Hepatocyte (in vitro differentiated cells): Measurements from ENCODE around the gene TMEM270. TPM values are rescaled to one million over a fixed set of nuclear protein-coding genes. Genes with fewer than 3 reads are reported as not detected.

Experiments
- DNase-seq: peaks from one replicate; pipeline ENCODE4 v3.0.0-alpha.2; 2016; ENCODE audit warnings: low spot score
- H2AFZ ChIP-seq: fragments of 200-600 bp; sonication (generic); 2 replicates; pipeline ENCODE4 v1.6.0; 2016; ENCODE audit warnings: antibody characterized with exemption, mild to moderate bottlenecking
- H3K27ac ChIP-seq: fragments of 200-600 bp; sonication (generic); 2 replicates; pipeline ENCODE4 v1.5.1; 2016; ENCODE audit warnings: mild to moderate bottlenecking
- H3K27me3 ChIP-seq: fragments of 200-600 bp; sonication (generic); 2 replicates; pipeline ENCODE4 v1.6.1; 2016
- H3K36me3 ChIP-seq: fragments of 200-600 bp; sonication (generic); replicated peaks from 2 replicates; pipeline ENCODE4 v1.5.1; 2016; ENCODE audit warnings: low read depth; ENCODE audit not compliant: insufficient read depth
- H3K4me1 ChIP-seq: fragments of 200-600 bp; sonication (generic); 2 replicates; pipeline ENCODE4 v1.5.1; 2016; ENCODE audit warnings: mild to moderate bottlenecking, moderate library complexity; ENCODE audit not compliant: insufficient read depth
- H3K4me2 ChIP-seq: fragments of 200-600 bp; sonication (generic); 2 replicates; pipeline ENCODE4 v1.6.0; 2016
- H3K4me3 ChIP-seq: fragments of 200-600 bp; sonication (generic); 2 replicates; pipeline ENCODE4 v1.5.1; 2016; ENCODE audit warnings: mild to moderate bottlenecking
- H3K79me2 ChIP-seq: fragments of 200-600 bp; sonication (generic); 2 replicates; pipeline ENCODE4 v1.6.0; 2017; ENCODE audit warnings: mild to moderate bottlenecking
- H3K9me2 ChIP-seq: fragments of 200-600 bp; sonication (generic); replicated peaks from 2 replicates; pipeline ENCODE4 v1.6.0; 2017; ENCODE audit warnings: mild to moderate bottlenecking; ENCODE audit not compliant: insufficient read depth
- H3K9me3 ChIP-seq: fragments of 200-600 bp; sonication (generic); 2 replicates; pipeline ENCODE4 v1.5.1; 2016; ENCODE audit warnings: low read depth, mild to moderate bottlenecking
- H4K20me1 ChIP-seq: fragments of 200-600 bp; sonication (generic); 2 replicates; pipeline ENCODE4 v1.6.0; 2016; ENCODE audit warnings: mild to moderate bottlenecking; ENCODE audit not compliant: insufficient read depth, poor library complexity, severe bottlenecking
- EZH2 ChIP-seq: fragments of 200-600 bp; sonication (generic); IDR thresholded peaks from 2 replicates; pipeline ENCODE4 v1.6.1; 2016; ENCODE audit warnings: antibody characterized with exemption, mild to moderate bottlenecking, borderline replicate concordance
- EZH2phosphoT487 ChIP-seq: fragments of 200-600 bp; sonication (generic); IDR thresholded peaks from one replicate; pipeline ENCODE4 v1.6.1; 2018; ENCODE audit warnings: antibody characterized with exemption, mild to moderate bottlenecking, low read depth, moderate library complexity; ENCODE audit not compliant: unreplicated experiment, severe bottlenecking
- WGBS: methylation state at CpG from one replicate; pipeline ENCODE4 v1.1.6; 2016; ENCODE audit warnings: low lambda C conversion rate; ENCODE audit errors: missing lambda C conversion rate; 5-methylcytosine and 5-hydroxymethylcytosine counted together
- polyA plus RNA-seq: library from polyadenylated mRNA; unstranded; fragments of >200 nt; fragmentation: Nextera tagmentation; extraction: Ambion mirVana; gene quantifications from 2 replicates; pipeline ENCODE4 v1.2.1, GENCODE V29; 2016
- total RNA-seq: library from RNA; depleted of rRNA; stranded (reverse); fragments of >200 nt; gene quantifications from 2 replicates; pipeline ENCODE4 v1.2.3, GENCODE V29; 2014
- TF ChIP-seq, protein P1 (sequence below): fragments of 200-600 bp; sonication (generic); IDR thresholded peaks from 2 replicates; pipeline ENCODE4 v1.5.1; 2016; ENCODE audit warnings: antibody characterized with exemption, mild to moderate bottlenecking; ENCODE audit not compliant: poor library complexity

Gene TMEM270
- total and polyA plus RNA-seq, 2 experiments from 2014 or later: 0.47 to 1.1 TPM

DNA sequence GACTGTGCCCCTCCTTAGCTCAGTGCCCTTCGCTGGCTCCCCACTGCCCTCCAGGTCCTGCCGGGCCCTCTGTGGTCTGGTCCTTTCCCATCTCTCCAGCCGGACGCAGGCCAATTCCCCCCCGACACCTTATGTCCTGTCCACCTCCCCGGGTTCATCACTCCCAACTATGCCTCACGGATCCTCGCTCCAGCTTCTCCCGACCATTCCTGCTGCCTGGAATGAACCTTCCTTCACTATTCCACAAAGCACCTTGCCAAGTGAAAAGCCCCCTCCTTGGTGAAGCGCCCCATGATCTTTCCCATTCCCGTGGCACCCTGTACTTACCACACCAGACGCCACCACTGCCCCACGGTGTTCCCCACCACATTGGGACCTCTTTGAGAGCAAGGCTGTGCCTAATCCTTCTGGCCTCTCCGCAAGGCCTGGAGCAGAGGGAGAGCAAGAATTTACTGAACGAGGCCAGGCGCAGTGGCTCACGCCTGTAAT lies 47.2 kb downstream of the TMEM270 start:
- TF ChIP-seq EZH2: no peak
- no peak for TF ChIP-seq EZH2phosphoT487
- TF ChIP-seq, protein P1, sequence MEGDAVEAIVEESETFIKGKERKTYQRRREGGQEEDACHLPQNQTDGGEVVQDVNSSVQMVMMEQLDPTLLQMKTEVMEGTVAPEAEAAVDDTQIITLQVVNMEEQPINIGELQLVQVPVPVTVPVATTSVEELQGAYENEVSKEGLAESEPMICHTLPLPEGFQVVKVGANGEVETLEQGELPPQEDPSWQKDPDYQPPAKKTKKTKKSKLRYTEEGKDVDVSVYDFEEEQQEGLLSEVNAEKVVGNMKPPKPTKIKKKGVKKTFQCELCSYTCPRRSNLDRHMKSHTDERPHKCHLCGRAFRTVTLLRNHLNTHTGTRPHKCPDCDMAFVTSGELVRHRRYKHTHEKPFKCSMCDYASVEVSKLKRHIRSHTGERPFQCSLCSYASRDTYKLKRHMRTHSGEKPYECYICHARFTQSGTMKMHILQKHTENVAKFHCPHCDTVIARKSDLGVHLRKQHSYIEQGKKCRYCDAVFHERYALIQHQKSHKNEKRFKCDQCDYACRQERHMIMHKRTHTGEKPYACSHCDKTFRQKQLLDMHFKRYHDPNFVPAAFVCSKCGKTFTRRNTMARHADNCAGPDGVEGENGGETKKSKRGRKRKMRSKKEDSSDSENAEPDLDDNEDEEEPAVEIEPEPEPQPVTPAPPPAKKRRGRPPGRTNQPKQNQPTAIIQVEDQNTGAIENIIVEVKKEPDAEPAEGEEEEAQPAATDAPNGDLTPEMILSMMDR: no peak
- no peak overlapping the region for H3K27ac ChIP-seq
- no peak for DNase-seq
- WGBS: 95% methylated on average over 17 of the region's 17 CpGs
- H4K20me1 ChIP-seq: no peaks in the 10 kb centered on the region
- no peaks in the 10 kb centered on the region for H3K36me3 ChIP-seq
- H3K4me3 ChIP-seq: no peak overlapping the region
- H3K9me3 ChIP-seq: no peaks in the 10 kb centered on the region
- no peak overlapping the region for H3K4me2 ChIP-seq
- no peaks in the 10 kb centered on the region for H3K79me2 ChIP-seq
- no peak overlapping the region for H2AFZ ChIP-seq
- H3K4me1 ChIP-seq: no peaks in the 10 kb centered on the region
- H3K9me2 ChIP-seq: no peaks in the 10 kb centered on the region
- no peaks in the 10 kb centered on the region for H3K27me3 ChIP-seq

DNA sequence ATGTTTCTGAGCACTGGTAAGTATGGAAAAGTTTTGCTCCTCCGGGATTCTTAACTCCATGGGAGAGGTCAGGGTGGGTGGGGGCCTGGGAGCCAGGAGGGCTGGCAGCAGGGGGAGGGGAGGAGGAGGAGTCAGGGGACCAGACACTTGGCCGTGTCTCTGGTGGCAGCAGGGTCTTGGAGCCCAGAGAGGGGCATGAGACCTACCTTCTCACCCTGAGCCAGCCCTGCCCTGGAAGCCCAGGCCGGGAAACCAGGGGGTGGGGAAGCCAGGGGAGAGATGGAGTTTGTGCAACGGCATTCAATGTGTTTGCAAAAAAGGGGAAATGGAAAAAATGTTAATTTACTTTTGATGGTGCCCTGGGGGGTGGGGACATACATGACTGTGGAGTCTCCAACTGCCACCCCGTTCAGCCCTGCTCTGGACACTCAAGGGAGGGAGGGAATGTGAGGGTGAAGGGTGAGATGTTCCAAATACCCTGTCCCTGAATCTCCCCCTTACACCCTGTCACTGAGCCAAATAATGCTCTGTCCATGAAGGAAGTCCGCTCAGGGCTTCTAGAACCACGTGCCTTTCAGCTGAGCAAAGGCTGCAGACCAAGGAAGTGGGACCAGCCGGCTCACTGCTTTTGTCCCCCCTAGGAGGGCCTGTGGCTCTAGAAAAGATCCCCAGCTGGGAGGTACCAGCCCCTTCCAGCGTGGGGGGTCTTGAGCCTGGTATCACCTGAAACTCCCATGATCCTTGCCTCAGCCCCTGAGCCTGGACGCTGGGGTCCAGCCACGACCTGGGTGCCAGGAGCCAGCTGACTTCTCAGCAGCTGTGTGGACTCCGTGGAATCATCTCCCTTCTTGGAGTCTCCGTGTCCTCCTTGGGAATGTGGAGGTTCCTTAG lies 48.3 kb downstream of the TMEM270 start:
- H3K4me1 ChIP-seq: no peaks in the 10 kb centered on the region
- H3K27ac ChIP-seq: no peak overlapping the region
- H2AFZ ChIP-seq: no peak overlapping the region
- TF ChIP-seq EZH2 (no peak), EZH2phosphoT487 (no peak)
- TF ChIP-seq, protein P1: no peak
- no peaks in the 10 kb centered on the region for H4K20me1 ChIP-seq
- H3K9me3 ChIP-seq: no peaks in the 10 kb centered on the region
- no peak overlapping the region for H3K4me2 ChIP-seq
- no peaks in the 10 kb centered on the region for H3K79me2 ChIP-seq
- no peak for DNase-seq
- no peaks in the 10 kb centered on the region for H3K9me2 ChIP-seq
- H3K27me3 ChIP-seq: no peaks in the 10 kb centered on the region
- no peak overlapping the region for H3K4me3 ChIP-seq
- WGBS: 68% methylated on average over 12 of the region's 13 CpGs
- no peaks in the 10 kb centered on the region for H3K36me3 ChIP-seq

DNA sequence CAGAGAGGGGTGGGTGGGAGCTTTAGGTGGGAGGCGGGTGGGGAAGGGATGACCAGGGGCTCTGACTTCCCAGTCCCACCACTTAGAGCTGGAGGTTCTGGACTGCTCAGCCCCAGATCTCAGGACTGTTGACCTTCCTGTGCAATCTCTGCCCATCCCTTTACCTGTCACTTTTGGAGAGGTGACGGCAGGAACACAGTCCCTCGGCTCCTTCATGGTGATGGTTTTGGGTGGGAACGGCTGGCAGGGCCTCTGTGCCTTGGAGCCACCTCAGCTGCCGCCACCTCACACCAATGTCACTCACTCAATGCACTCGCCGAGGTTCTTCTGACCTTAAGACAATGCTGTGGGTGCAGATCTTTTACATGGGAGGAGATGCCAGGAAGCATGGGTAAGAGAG lies 49.0 kb downstream of the TMEM270 start:
- Histone ChIP-seq H3K36me3 (no peaks in the 10 kb centered on the region), H3K4me1 (no peaks in the 10 kb centered on the region), H3K27ac (no peak overlapping the region), H2AFZ (no peak overlapping the region), H4K20me1 (no peaks in the 10 kb centered on the region), H3K9me2 (no peaks in the 10 kb centered on the region), H3K79me2 (no peaks in the 10 kb centered on the region), H3K9me3 (no peaks in the 10 kb centered on the region), H3K4me2 (no peak overlapping the region), H3K4me3 (no peak overlapping the region), H3K27me3 (no peaks in the 10 kb centered on the region)
- DNase-seq: no peak
- TF ChIP-seq EZH2phosphoT487 (no peak), EZH2 (no peak)
- TF ChIP-seq, protein P1: no peak
- 85% methylated on average over 7 of the region's 7 CpGs for WGBS
